Neuronal stem cell (in vitro differentiated cells): Measurements from ENCODE around the gene KHDC3L.

Experiments
- DNase-seq: peaks from one replicate; pipeline ENCODE4 v3.0.0-alpha.2; 2013; ENCODE audit warnings: low spot score
- H2AFZ ChIP-seq: one replicate; pipeline ENCODE4 v1.6.1; 2013; ENCODE audit warnings: mild to moderate bottlenecking, low read length, inconsistent platforms
- H2AK5ac ChIP-seq: 2 replicates; pipeline ENCODE4 v1.6.1; 2013; ENCODE audit warnings: low read depth, mild to moderate bottlenecking, inconsistent platforms, low read length, moderate library complexity, mixed read lengths
- H2BK120ac ChIP-seq: 2 replicates; pipeline ENCODE4 v1.6.1; 2013; ENCODE audit warnings: low read depth, mild to moderate bottlenecking, inconsistent platforms, low read length, moderate library complexity, mixed read lengths
- H2BK12ac ChIP-seq: one replicate; pipeline ENCODE4 v1.6.1; 2013; ENCODE audit warnings: low read length, inconsistent platforms
- H2BK15ac ChIP-seq: 2 replicates; pipeline ENCODE4 v1.6.1; 2013; ENCODE audit warnings: mild to moderate bottlenecking, low read length, inconsistent platforms, mixed read lengths
- H2BK5ac ChIP-seq: one replicate; pipeline ENCODE4 v1.6.1; 2013; ENCODE audit warnings: inconsistent platforms, mild to moderate bottlenecking, low read length, moderate library complexity
- H3K14ac ChIP-seq: one replicate; pipeline ENCODE4 v1.6.1; 2013; ENCODE audit warnings: low read length, inconsistent platforms
- H3K18ac ChIP-seq: 2 replicates; pipeline ENCODE4 v1.6.1; 2013; ENCODE audit warnings: low read length, inconsistent platforms
- H3K23ac ChIP-seq: 2 replicates; pipeline ENCODE4 v1.6.1; 2013; ENCODE audit warnings: low read depth, mild to moderate bottlenecking, mixed read lengths, low read length, inconsistent platforms; ENCODE audit not compliant: poor library complexity
- H3K27ac ChIP-seq: replicated peaks from 3 replicates; pipeline ENCODE4 v1.5.1; 2013; ENCODE audit warnings: low read length, inconsistent platforms
- H3K27me3 ChIP-seq, 3 experiments: 2 replicates each; pipeline ENCODE4 v1.6.1; 2013; ENCODE audit warnings: low read length in 3 of 3, mild to moderate bottlenecking in 2 of 3, inconsistent platforms in 1 of 3, low read depth in 1 of 3, mixed read lengths in 1 of 3, moderate library complexity in 1 of 3; ENCODE audit not compliant: control insufficient read depth in 3 of 3, insufficient read depth in 3 of 3
- H3K36me3 ChIP-seq, 2 donors: replicated peaks in 1 of 2; 2 replicates each; pipeline ENCODE4 v1.6.1; 2013; ENCODE audit warnings: low read length in 2 of 2; ENCODE audit not compliant: control insufficient read depth in 2 of 2, insufficient read depth in 2 of 2
- H3K4ac ChIP-seq: 2 replicates; pipeline ENCODE4 v1.6.1; 2013; ENCODE audit warnings: inconsistent platforms, mild to moderate bottlenecking, low read length, moderate library complexity
- H3K4me1 ChIP-seq, 2 donors: 1 replicate in 1 of 2; 2 replicates in 1 of 2; pipeline ENCODE4 v1.6.1; 2013; ENCODE audit warnings: low read length in 2 of 2, low read depth in 1 of 2; ENCODE audit not compliant: control insufficient read depth in 2 of 2, insufficient read depth in 1 of 2
- H3K4me2 ChIP-seq: one replicate; pipeline ENCODE4 v1.6.1; 2013; ENCODE audit warnings: mild to moderate bottlenecking, low read length, inconsistent platforms; ENCODE audit not compliant: insufficient read depth, poor library complexity, severe bottlenecking
- H3K4me3 ChIP-seq, 2 donors: 2 replicates each; pipeline ENCODE4 v1.5.1; 2013; ENCODE audit warnings: low read length in 2 of 2, mild to moderate bottlenecking in 2 of 2, inconsistent platforms in 1 of 2, moderate library complexity in 1 of 2
- H3K79me1 ChIP-seq: one replicate; pipeline ENCODE4 v1.6.1; 2013; ENCODE audit warnings: low read depth, mild to moderate bottlenecking, inconsistent platforms, low read length, moderate library complexity
- H3K9ac ChIP-seq: one replicate; pipeline ENCODE4 v1.6.1; 2013; ENCODE audit warnings: mild to moderate bottlenecking, low read depth, low read length, inconsistent platforms; ENCODE audit not compliant: poor library complexity
- H3K9me3 ChIP-seq, 2 donors: replicated peaks in 1 of 2; 2 replicates each; pipeline versions ENCODE3 to v1.6.1; 2013; ENCODE audit warnings: low read length in 2 of 2, mild to moderate bottlenecking in 2 of 2, inconsistent platforms in 1 of 2, low read depth in 1 of 2, mixed read lengths in 1 of 2, moderate library complexity in 1 of 2; ENCODE audit not compliant: control insufficient read depth in 2 of 2, insufficient read depth in 1 of 2
- H4K8ac ChIP-seq: one replicate; pipeline ENCODE4 v1.6.1; 2013; ENCODE audit warnings: low read depth, mild to moderate bottlenecking, inconsistent platforms, low read length, moderate library complexity
- H4K91ac ChIP-seq: one replicate; pipeline ENCODE4 v1.6.1; 2013; ENCODE audit warnings: low read length, low read depth, mild to moderate bottlenecking, inconsistent platforms; ENCODE audit not compliant: poor library complexity
- WGBS, 2 donors: extraction: QIAGEN DNeasy Blood & Tissue Kit; methylation state at CpG; one replicate each; pipeline ENCODE4 v1.1.7; 2013; ENCODE audit warnings: missing lambda C conversion rate in 2 of 2, mixed read lengths in 1 of 2; ENCODE audit not compliant: insufficient read length in 2 of 2, insufficient replicate concordance in 1 of 2; ENCODE audit errors: extremely low coverage in 2 of 2; 5-methylcytosine and 5-hydroxymethylcytosine counted together

The KHDC3L gene

GRCh38 chr6:73341335-73341734, 21.1 kb upstream of the KHDC3L start:
- Histone ChIP-seq H2AK5ac (no peak overlapping the region), H3K79me1 (no peaks in the 10 kb centered on the region), H3K9me3 (no peaks in the 10 kb centered on the region), H3K14ac (no peak overlapping the region), H3K27me3 (no peaks in the 10 kb centered on the region), H3K18ac (no peak overlapping the region), H2AFZ (no peak overlapping the region), H3K4me3 (no peak overlapping the region), H3K9ac (no peak overlapping the region), H3K27ac (no peak overlapping the region), H2BK12ac (no peak overlapping the region), H3K23ac (no peak overlapping the region), H3K4ac (no peak overlapping the region), H2BK15ac (no peak overlapping the region), H2BK120ac (no peak overlapping the region), H4K8ac (no peak overlapping the region), H3K4me1 (no peaks in the 10 kb centered on the region), H2BK5ac (no peak overlapping the region), H4K91ac (no peak overlapping the region), H3K36me3 (no peaks in the 10 kb centered on the region), H3K4me2 (no peak overlapping the region)
- DNase-seq = no peak
- WGBS, 2 donors = no CpG with 5 or more reads among the region's 1 CpG

GRCh38 chr6:73342174-73342573, 20.3 kb upstream of the KHDC3L start:
- no peak overlapping the region for H2AK5ac ChIP-seq
- no peak overlapping the region for H3K27ac ChIP-seq
- H3K9ac ChIP-seq = no peak overlapping the region
- H4K91ac ChIP-seq = no peak overlapping the region
- no peaks in the 10 kb centered on the region for H3K4me1 ChIP-seq
- H3K36me3 ChIP-seq = no peaks in the 10 kb centered on the region
- H3K14ac ChIP-seq = no peak overlapping the region
- H4K8ac ChIP-seq = no peak overlapping the region
- H2BK5ac ChIP-seq = no peak overlapping the region
- H3K4ac ChIP-seq = no peak overlapping the region
- H3K4me3 ChIP-seq = no peak overlapping the region
- no peak overlapping the region for H3K23ac ChIP-seq
- DNase-seq = no peak
- no peak overlapping the region for H3K4me2 ChIP-seq
- no peak overlapping the region for H2AFZ ChIP-seq
- no peak overlapping the region for H2BK15ac ChIP-seq
- H3K27me3 ChIP-seq = no peaks in the 10 kb centered on the region
- H2BK12ac ChIP-seq = no peak overlapping the region
- H3K79me1 ChIP-seq = no peaks in the 10 kb centered on the region
- WGBS, 2 donors = no CpG with 5 or more reads among the region's 5 CpGs
- H3K18ac ChIP-seq = no peak overlapping the region
- H2BK120ac ChIP-seq = no peak overlapping the region
- no peaks in the 10 kb centered on the region for H3K9me3 ChIP-seq

GRCh38 chr6:73343164-73343563, 19.3 kb upstream of the KHDC3L start:
- H3K4me1 ChIP-seq = no peaks in the 10 kb centered on the region
- no peak overlapping the region for H2BK120ac ChIP-seq
- H2BK5ac ChIP-seq = no peak overlapping the region
- H2AFZ ChIP-seq = no peak overlapping the region
- H3K79me1 ChIP-seq = no peaks in the 10 kb centered on the region
- H3K14ac ChIP-seq = no peak overlapping the region
- H3K18ac ChIP-seq = no peak overlapping the region
- no peak overlapping the region for H3K9ac ChIP-seq
- H4K91ac ChIP-seq = no peak overlapping the region
- no peak overlapping the region for H2AK5ac ChIP-seq
- no peak overlapping the region for H3K4me2 ChIP-seq
- H3K4me3 ChIP-seq = no peak overlapping the region
- H3K27ac ChIP-seq = no peak overlapping the region
- H3K9me3 ChIP-seq = no peaks in the 10 kb centered on the region
- H3K36me3 ChIP-seq = no peaks in the 10 kb centered on the region
- H2BK12ac ChIP-seq = no peak overlapping the region
- H3K27me3 ChIP-seq = no peaks in the 10 kb centered on the region
- no peak overlapping the region for H3K4ac ChIP-seq
- H2BK15ac ChIP-seq = no peak overlapping the region
- DNase-seq = no peak
- no peak overlapping the region for H4K8ac ChIP-seq
- H3K23ac ChIP-seq = no peak overlapping the region

- H4K91ac ChIP-seq = no peak overlapping the region
Measured at GRCh38 chr6:73348550-73349204, 13.8 kb upstream of the KHDC3L start.

More at GRCh38 chr6:73348550-73349204, 13.8 kb upstream of the KHDC3L start:
- Histone ChIP-seq H3K79me1 (no peaks in the 10 kb centered on the region), H4K8ac (no peak overlapping the region), H3K9me3 (peaks cover 0 to 2% of the 10 kb centered on the region in 2 donors), H3K9ac (no peak overlapping the region), H2BK120ac (no peak overlapping the region), H2AFZ (no peak overlapping the region), H3K27ac (no peak overlapping the region), H2BK5ac (peak overlapping the region; percentile 53), H2BK12ac (no peak overlapping the region), H2BK15ac (peak overlapping the region; percentile 85), H3K4me2 (no peak overlapping the region), H3K4me3 (no peak overlapping the region), H3K4ac (no peak overlapping the region), H3K27me3 (no peaks in the 10 kb centered on the region), H3K4me1 (no peaks in the 10 kb centered on the region), H3K23ac (no peak overlapping the region), H2AK5ac (peak overlapping the region; percentile 2), H3K36me3 (no peaks in the 10 kb centered on the region), H3K18ac (peak overlapping the region; percentile 38), H3K14ac (peak overlapping the region; percentile 38)
- WGBS, 2 donors = no CpG with 5 or more reads among the region's 33 CpGs
- no peak for DNase-seq
